Ovary (tissue), 9 donors: ENCODE data around the gene LIMS2. TPM values are rescaled to one million over a fixed set of nuclear protein-coding genes. Genes with fewer than 3 reads are reported as not detected.

Experiments
- DNase-seq, 5 donors: peaks; one replicate each; pipeline ENCODE4 v3.0.0-alpha.2; 2019 to 2020
- H3K27ac ChIP-seq, 2 donors: fragments of 200-600 bp; one replicate each; pipeline versions ENCODE4 v1.5.1 to v1.8.0; 2019 to 2022
- H3K27me3 ChIP-seq: fragments of 200-600 bp; one replicate; pipeline ENCODE4 v1.8.0; 2022
- H3K36me3 ChIP-seq: fragments of 200-600 bp; sonication (generic); one replicate; pipeline ENCODE4 v1.5.1; 2019
- H3K4me1 ChIP-seq: one replicate; pipeline ENCODE4 v1.8.1; 2013; ENCODE audit warnings: mild to moderate bottlenecking, moderate library complexity; ENCODE audit not compliant: insufficient read depth
- H3K4me3 ChIP-seq: fragments of 200-600 bp; sonication (generic); one replicate; pipeline ENCODE4 v1.5.1; 2017
- H3K9me3 ChIP-seq, 2 donors: fragments of 200-600 bp in 1 of 2; sonication (generic) in 1 of 2; one replicate each; pipeline versions ENCODE4 v1.5.1 to v1.8.1; 2013 to 2019; ENCODE audit warnings: mild to moderate bottlenecking in 1 of 2, moderate library complexity in 1 of 2
- EP300 ChIP-seq: sonication (generic); formaldehyde crosslinking; IDR thresholded peaks from one replicate; pipeline ENCODE4 v1.6.1; 2017; ENCODE audit warnings: antibody characterized with exemption
- POLR2A ChIP-seq: fragments of 450-650 bp; IDR thresholded peaks from one replicate; pipeline ENCODE4 v1.6.1; 2017; ENCODE audit warnings: antibody characterized with exemption, mild to moderate bottlenecking, moderate library complexity
- WGBS, 3 donors: extraction: QIAGEN DNeasy Blood & Tissue Kit in 1 of 3; methylation state at CpG; one replicate each; pipeline versions ENCODE4 v1.1.5 to v1.1.7; 2013 to 2017; 5-methylcytosine and 5-hydroxymethylcytosine counted together
- intact Hi-C, 4 donors: fragments of 100-400 bp; cut with DNase I; formaldehyde crosslinking; loops; one replicate each; pipeline versions ENCODE4 v1.11.0 to v1.15.1; 2022 to 2023
- polyA plus RNA-seq, 2 donors: library from polyadenylated mRNA; stranded (reverse); fragments of 200-250 nt in 1 of 2; fragments of 350-450 nt in 1 of 2; fragmentation: Illumina TruSeq in 1 of 2; extraction: RNeasy Lipid Tissue Mini Kit (QIAGEN cat#74804) in 1 of 2; gene quantifications; one replicate each; pipeline ENCODE4 v1.2.3, GENCODE V29; 2013 to 2014
- total RNA-seq, 7 donors: library from RNA; depleted of rRNA in 2 of 7; stranded (reverse); fragments of >200 nt in 2 of 7; fragmentation: NEBNext Ultra II Directional in 3 of 7; extraction: Animal tissue kit (Norgen Biotek cat#: 25700) in 3 of 7; gene quantifications; one replicate each; pipeline versions ENCODE4 v1.1.0 to v1.2.4, GENCODE V29; 2016 to 2023
- TF ChIP-seq, protein P1 (sequence below), 3 donors: fragments of 450-650 bp in 2 of 3; fragments of 200-600 bp in 1 of 3; IDR thresholded peaks; one replicate each; pipeline versions ENCODE4 v1.5.1 to v1.8.0; 2016 to 2022; ENCODE audit warnings: antibody characterized with exemption in 3 of 3, mild to moderate bottlenecking in 1 of 3
- donor health status: DM: no; HTN: no; CAD: no; lungs with moderate emphysema.
- donor health status: DM: no; HTN: no; CAD: no.
- donor health status: Bipolar disorder and iron deficiency.
- donor health status: DM: yes; HTN: yes; CAD: no.
- donor health status: DM: no; HTN: no; CAD: no.
- donor health status: DM: yes; HTN: yes; CAD: no.

The LIMS2 gene
- total and polyA plus RNA-seq, 9 donors, result 3.8 to 70.4 (median 19.1) TPM

DNA sequence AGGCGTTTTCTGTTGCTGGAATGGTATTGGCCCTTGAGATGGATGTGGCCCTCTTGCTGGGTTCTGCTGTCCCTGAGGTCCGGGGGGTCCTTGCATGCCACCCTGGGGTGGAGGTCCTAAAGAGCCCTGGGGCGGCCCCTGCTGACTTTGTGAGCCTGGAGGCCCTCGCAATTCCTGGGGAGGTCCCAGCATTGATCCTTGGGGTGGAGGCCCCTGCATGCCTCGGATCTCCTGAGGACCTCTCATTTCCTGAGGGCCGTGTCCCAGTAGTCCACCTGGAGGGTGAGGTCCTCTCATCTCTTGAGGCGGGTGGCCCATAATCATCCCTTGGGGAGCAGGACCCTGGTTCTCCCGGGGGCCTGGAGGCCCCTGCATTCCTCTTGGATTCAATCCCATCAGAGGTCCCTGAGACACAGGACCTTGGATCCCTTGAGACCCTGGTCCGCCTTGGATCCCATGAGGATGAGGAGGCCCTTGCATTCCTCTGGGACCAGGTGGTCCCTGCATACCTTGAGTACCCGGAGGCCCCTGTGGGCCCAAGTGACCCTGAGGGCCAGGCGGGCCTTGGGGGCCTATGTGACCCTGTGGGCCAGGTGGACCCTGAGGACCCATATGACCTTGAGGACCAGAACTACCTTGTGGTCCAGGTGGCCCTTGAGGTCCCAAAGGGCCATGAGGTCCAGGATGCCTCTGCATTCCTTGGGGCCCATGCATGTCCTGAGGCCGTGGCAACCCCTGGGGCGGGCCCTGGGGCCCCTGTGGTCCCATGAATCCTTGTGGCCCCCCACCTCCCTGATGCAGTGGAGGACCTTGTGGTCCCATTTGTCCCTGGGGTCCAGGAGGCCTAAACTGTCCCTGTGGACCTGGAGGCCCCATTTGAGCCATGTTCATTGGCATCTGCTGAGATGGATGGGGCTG lies 44.2 kb upstream of the LIMS2 start:
- H3K9me3 ChIP-seq, result no peaks in the 10 kb centered on the region
- H3K4me1 ChIP-seq, result no peaks in the 10 kb centered on the region
- no peaks in the 10 kb centered on the region for H3K36me3 ChIP-seq
- TF ChIP-seq EP300, result no peak
- TF ChIP-seq POLR2A, result no peak
- TF ChIP-seq, protein P1, sequence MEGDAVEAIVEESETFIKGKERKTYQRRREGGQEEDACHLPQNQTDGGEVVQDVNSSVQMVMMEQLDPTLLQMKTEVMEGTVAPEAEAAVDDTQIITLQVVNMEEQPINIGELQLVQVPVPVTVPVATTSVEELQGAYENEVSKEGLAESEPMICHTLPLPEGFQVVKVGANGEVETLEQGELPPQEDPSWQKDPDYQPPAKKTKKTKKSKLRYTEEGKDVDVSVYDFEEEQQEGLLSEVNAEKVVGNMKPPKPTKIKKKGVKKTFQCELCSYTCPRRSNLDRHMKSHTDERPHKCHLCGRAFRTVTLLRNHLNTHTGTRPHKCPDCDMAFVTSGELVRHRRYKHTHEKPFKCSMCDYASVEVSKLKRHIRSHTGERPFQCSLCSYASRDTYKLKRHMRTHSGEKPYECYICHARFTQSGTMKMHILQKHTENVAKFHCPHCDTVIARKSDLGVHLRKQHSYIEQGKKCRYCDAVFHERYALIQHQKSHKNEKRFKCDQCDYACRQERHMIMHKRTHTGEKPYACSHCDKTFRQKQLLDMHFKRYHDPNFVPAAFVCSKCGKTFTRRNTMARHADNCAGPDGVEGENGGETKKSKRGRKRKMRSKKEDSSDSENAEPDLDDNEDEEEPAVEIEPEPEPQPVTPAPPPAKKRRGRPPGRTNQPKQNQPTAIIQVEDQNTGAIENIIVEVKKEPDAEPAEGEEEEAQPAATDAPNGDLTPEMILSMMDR (IDR thresholded peaks at IDR 0.05), result no peak
- H3K27me3 ChIP-seq, result no peaks in the 10 kb centered on the region
- intact Hi-C loops, result no loop called here
- DNase-seq, result no peak
- H3K4me3 ChIP-seq, result no peak overlapping the region
- no peak overlapping the region for H3K27ac ChIP-seq
- WGBS, 3 donors, result 96 to 100% (median 99%) methylated on average over 10 to 13 of the region's 13 CpGs

DNA sequence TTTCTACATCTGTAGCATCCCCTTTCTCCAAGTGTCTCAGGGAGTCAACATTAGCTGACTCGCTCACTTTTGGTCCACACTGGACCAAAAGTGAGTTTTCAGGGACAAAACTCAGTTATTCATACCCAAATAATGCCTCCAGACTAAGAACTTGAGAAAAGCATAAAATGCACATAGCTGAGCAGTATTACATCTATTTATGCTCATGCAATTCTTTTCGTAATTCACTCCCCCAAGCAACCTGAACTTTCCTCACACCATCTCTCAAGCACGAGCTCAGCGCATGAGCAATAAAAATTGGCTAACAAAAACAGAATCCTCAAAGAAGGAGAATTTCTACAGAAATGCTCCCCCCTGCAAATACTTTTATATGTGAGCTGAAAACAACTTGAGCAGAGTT lies 42.9 kb upstream of the LIMS2 start:
- Histone ChIP-seq H3K9me3 (no peaks in the 10 kb centered on the region), H3K27me3 (no peaks in the 10 kb centered on the region), H3K27ac (no peak overlapping the region), H3K4me3 (no peak overlapping the region), H3K4me1 (no peaks in the 10 kb centered on the region), H3K36me3 (no peaks in the 10 kb centered on the region)
- 95 to 97% (median 96%) methylated on average over 4 of the region's 4 CpGs for WGBS, 3 donors
- TF ChIP-seq, protein P1 (IDR thresholded peaks at IDR 0.05), result no peak
- TF ChIP-seq EP300 (no peak), POLR2A (no peak)
- intact Hi-C loops, result no loop called here
- DNase-seq, result no peak

DNA sequence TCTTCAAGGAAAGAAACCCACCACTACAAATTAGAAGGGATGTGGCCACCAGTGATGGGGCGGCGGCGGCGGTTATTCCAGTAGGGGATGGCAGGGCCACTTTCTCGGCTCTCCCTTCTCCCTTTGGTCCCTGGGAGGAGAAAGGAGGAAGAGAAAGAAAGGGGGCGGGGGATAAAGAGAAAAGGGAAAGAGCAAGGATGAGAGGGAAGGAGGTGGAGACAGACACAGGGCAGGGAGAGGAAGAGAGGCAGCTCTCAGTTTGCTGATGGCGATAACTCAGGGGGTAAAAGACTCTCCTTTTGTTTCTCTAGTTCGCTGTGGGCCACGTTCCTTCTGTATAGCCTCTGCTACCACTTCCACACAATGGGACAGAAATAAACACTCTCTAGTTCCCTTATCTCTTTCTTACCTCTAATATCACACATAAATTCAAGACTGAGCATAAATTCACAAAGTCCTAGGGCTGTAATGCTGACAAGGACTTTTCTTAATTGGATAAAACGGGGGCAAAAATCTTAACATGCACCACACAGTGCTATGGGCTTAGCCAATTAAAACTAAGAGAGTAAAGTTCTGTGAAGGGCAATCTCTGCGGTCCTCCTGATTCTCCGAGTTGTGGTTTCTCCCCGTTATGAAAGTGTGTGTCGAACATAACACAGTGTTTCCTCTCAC lies 40.6 kb upstream of the LIMS2 start:
- Histone ChIP-seq H3K4me3 (no peak overlapping the region), H3K9me3 (no peaks in the 10 kb centered on the region), H3K27me3 (no peaks in the 10 kb centered on the region), H3K36me3 (no peaks in the 10 kb centered on the region), H3K27ac (no peak overlapping the region), H3K4me1 (no peaks in the 10 kb centered on the region)
- WGBS, 3 donors, result 95 to 96% (median 95%) methylated on average over 14 of the region's 14 CpGs
- no peak for DNase-seq
- intact Hi-C loops, result no loop called here
- no peak for TF ChIP-seq POLR2A
- TF ChIP-seq, protein P1 (IDR thresholded peaks at IDR 0.05), result no peak
- no peak for TF ChIP-seq EP300

DNA sequence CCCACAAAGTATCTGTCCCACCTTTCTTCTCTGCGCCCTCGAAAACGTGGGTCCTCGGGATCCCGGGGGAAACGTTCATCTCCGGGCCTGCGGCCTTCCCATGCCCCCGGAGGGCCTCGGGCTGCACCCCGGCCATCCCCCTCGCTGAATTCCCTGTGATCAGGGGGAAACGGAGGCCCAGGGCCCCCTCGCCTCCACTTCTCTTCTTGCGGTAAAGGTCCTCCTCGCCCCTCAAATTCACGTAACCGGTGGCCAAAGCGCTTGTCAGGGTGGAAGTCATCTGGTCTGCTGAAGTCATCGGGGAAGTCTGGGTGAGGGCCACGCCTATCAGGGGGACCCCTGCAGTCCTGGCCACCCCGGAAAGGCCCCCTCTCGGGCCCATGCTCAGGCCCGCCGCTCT lies 38.2 kb upstream of the LIMS2 start:
- Histone ChIP-seq H3K4me1 (no peaks in the 10 kb centered on the region), H3K4me3 (no peak overlapping the region), H3K27me3 (no peaks in the 10 kb centered on the region), H3K27ac (no peak overlapping the region), H3K36me3 (no peaks in the 10 kb centered on the region), H3K9me3 (no peaks in the 10 kb centered on the region)
- intact Hi-C loops, result no loop called here
- no peak for DNase-seq
- TF ChIP-seq EP300 (no peak), POLR2A (no peak)
- TF ChIP-seq, protein P1 (IDR thresholded peaks at IDR 0.05), result no peak
- WGBS, 3 donors, result 96% methylated on average over 25 of the region's 25 CpGs
